Bone marrow (tissue), 2 donors: Measurements from ENCODE around the gene TMEM260.

ENCODE experiments used
- DNase-seq, 2 donors: peaks; one replicate each; lab custom pipeline; 2025; lab: John Stamatoyannopoulos, UW

Gene TMEM260

GRCh38 chr14:56579345-56580220 lies at the start of gene TMEM260:
Gene TMEM260 (plus strand): TSS chr14:56579798. CDS start chr14:56579915, 117 bp downstream.
- DNase-seq: peak; percentile 74 to 77

- DNase-seq: no peak
Measured at GRCh38 chr14:56532546-56532945, 47.1 kb upstream of the TMEM260 start.

DNA sequence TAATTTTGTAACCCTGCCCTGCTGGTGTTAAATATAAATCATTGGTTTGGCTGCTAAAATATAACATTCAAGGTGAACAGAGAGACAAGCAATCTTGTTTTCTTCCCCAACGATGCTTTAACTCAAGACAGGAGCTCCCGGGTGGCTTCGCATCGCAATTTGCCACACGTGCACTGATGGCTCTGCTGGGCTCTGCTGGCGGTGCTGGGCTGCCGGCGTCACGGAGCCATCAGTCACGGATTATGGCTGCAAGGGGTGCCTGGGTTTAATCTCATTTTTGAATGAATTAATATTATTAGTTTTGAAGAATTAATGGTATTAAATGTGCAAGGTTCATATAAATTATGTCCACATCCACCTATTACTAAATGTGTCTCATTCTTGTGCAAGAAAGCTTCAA lies 44.9 kb upstream of the TMEM260 start:
- DNase-seq: no peak

GRCh38 chr14:56539862-56540261 lies 39.7 kb upstream of the TMEM260 start:
- DNase-seq: no peak

DNA sequence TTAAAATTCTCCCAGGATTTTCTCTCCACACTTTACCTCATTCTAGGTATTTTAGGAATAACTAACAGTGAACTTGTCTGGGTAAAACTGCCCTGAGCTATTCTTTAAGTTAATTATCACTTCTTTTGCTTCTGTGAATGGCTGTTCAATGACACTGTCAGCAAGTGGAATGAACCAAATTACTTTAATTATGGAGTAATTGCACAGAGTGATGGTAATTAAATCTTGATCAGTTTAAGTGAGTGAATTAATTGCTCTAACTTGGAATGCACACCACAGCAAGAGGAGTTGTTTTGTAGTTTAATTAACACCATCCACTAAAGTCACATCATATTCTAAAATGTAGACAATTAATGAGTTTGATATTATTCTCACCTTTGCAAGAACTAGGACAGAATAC lies 36.2 kb upstream of the TMEM260 start:
- no peak for DNase-seq

- DNase-seq: no peak
Measured at GRCh38 chr14:56549721-56550120, 29.9 kb upstream of the TMEM260 start.

DNA sequence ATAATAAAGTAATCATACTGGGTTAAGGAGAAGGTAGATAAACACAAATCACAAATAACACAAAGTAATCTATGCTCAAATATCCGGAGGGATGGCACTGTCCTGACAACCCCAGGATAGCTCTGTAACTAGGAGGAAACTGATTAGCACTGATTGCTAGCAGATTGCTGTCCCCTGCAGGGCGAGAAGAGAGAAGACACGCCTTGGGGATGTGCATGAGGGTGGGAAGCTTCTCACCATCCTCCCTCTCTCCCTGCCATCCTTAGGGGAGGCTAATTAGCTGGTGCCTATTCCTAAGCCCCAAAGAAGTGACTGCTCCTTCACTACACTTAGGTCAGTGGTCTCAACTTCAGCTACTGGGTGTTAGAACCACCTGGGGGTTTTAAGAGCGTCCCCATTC lies 27.0 kb upstream of the TMEM260 start:
- no peak for DNase-seq

GRCh38 chr14:56554301-56554700 lies 25.3 kb upstream of the TMEM260 start:
- no peak for DNase-seq

DNA sequence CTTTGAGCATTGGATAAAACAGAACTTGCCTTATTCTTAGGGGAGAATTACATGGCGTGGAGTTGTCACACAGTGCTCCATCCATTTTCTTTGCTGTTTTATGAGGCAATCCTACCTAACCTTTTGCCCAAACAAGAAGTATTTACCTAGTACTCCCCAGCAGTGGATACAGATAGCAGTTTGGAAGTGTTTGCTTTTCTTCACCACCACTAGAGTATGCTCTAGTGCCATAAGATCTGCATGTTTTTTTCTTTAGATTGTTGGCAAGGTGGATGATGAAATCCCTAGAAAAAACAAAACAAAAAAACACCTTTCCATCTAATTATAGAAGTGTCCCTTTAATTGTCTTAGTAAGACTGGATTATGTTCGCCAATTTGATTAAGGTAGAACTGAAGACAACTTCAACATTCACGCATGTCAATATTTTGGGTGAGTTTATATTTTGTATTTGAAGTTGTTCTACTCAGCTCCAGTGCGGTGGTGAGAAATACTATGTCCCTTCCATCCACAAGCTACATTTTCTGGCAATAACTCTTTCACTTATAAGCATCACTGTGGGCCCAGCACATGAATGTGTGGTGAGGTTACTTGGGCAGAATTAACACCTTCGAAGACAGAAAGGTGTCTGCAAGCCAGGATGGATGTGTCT lies 23.6 kb upstream of the TMEM260 start:
- no peak for DNase-seq

DNA sequence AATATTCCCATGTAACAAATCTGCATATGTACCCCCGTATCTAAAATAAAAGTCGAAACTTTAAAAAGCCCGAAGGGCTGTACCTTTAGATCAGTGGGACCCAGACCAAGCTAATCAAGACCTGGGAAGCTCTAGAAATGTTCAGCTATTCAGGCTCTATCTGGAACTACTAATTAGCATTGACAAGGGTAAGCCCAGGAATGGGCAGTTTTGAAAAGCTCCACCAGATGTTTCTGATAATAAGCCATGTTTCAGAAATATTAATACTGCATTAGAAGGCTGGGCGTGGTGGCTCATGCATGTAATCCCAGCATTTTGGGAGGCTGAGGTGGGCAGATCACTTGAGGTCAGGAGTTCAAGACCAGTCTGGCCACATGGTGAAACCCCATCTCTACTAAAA lies 20.4 kb upstream of the TMEM260 start:
- DNase-seq: no peak

- DNase-seq: no peak
Measured at GRCh38 chr14:56561606-56562005, 18.0 kb upstream of the TMEM260 start.

DNA sequence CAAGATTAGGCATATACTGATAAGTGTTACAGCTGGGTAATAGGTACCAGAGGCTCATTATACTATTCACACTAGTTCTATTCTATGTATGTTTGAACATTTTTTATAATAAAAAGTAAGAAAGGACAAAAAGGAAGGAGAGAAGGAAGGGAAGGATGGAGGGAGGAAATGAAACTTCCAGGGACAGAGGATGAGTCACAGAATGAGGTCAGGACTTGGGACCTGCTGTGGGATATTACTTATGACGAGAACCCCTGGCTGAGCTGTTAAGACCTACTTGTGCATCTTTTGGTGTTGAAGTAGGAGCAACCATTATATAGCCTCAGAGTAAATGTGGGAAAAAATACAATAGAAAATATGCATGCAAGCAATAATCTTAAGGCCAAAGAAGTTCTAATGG lies 16.7 kb upstream of the TMEM260 start:
- DNase-seq: no peak

DNA sequence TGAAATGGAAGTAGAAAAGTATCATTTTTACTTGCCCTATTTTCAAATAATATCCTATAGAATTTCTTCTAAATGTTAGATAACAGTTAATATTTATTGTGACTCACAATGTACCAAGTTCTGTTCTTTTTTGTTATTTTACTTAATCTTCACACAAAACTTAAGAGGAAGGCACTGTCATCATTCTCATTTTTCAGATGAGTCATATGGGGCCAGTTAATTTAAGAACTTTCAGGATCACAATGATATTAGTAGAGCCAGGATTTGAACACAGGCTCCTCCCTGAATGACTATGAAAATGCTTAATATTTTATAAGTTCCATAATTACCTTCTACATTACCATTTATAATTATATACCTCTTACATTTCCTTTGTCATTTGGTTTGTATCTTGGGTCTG lies 10.4 kb upstream of the TMEM260 start:
- no peak for DNase-seq

- DNase-seq: no peak
Measured at GRCh38 chr14:56570295-56570694, 9.3 kb upstream of the TMEM260 start.

DNA sequence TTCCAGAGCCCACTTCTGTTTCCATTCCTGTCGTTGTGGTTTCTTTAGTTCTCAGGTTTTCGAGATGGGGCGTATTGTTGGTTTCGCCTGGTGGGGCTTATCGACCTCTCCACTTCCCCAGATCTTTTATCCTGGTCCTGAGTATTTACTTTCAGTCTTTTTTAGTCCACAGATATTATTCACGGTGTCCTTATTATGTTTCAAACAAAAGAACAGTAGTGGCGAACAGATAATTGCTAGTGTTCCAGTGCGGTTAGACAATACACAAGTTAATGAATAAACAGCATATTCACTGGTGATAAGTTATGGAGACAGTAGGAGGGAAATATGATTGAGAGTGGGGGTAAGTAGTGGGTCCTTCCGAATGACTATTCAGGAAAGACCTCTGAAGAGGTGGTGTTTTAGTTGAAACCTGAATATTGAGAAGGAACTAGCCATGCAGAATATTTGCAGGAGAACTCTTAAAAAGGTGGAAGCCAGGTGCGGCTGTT lies 668 bp downstream of the TMEM260 start:
- DNase-seq: no peak

DNA sequence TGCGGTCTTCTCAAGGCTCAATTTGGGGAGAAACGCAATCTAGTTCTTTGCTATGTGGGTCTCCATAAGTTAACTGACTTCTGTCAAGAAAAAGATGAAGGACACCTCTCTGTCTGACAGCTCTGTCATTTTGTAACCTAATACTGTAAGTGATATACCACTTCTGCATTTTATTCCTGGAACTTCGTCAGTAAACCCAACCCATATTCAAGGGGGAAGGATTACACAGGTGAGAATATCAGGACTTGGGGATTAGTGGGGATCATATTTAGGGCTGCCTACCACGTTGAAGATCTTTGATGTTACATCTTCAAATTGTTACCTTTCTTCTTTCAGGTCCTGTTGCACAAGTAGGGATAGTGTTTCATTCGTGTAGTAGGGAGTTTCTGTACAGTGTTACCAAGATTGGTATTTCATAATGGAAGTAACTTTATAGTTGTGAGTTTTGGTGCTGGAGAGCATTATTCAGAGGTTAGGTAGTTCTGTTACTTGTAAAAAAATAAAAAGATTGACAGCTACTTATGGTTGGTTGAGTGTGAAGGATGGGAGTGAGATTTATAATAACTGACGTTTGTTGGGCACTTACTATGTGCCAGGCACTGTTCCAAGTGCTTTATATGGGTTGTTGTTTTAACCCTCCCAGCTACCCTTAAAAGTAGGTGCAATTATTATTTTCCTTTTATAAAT lies 1.6 kb downstream of the TMEM260 start:
- DNase-seq: no peak

DNA sequence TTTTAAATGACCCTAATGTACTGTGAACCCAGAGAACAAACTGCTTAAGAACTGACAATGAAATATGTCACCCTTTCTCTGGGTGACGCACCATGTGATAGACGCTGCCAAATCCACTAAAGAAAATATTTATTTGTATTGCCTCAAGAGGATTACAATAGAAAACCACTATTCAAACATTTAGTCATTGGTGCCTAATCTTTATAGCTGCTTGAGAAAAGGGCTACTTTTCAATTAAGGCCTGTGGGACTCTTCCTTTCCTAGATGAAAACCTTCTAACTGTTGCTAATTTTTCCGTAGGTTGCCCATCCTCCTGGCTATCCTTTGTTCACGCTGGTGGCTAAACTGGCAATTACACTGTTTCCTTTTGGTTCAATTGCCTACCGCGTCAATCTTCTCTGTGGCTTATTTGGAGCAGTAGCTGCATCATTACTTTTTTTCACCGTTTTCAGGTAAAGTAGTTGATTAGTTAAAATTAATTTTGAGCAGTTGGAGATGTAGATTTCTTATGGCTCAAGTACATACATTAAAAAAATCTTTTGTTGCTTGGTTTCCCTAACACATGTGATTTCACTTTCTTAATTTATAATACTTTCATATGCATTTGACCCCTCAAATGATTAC lies 6.0 kb downstream of the TMEM260 start:
- DNase-seq: no peak

- DNase-seq: no peak
Measured at GRCh38 chr14:56587701-56588100, 8.1 kb downstream of the TMEM260 start.

- DNase-seq: no peak
Measured at GRCh38 chr14:56590535-56590960, 10.9 kb downstream of the TMEM260 start.

DNA sequence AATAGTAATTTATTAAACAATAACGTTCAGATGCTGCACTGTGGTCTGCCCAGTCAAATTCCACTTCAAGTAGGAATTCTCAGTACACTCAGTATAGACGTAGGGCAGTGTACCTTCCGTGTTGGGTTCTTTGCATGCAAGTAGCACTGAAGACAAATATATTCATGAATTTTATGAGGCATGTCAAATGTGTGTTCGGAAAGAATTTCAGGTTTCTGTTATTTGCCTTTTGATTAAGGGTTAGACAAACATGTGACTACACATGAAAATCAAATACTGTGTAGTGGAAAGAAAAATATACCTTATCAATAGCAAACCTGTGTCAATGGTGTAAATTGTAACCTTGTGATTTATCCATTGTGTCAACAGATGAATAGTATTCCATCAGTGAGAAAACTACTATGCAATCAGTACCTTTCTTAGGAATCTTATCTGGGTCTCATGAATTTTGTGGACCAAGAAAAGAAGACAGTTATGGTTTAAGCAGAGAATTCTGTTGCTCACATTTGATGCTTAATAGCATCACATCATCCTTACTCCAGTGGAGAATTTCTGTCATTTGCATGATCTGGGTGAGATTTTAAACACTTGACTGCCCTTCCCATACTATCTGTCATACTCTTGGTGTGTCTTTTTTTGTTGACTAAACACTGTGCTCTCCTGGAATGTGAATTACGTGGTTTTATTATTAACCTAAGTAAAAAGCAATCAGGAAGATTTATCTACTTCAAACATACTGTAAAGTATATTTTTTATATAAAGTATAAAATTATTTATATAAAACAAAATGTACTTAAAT lies 13.3 kb downstream of the TMEM260 start:
- no peak for DNase-seq

- no peak for DNase-seq
Measured at GRCh38 chr14:56594428-56594827, 14.8 kb downstream of the TMEM260 start.
